Mesenchymal stem cell (in vitro differentiated cells and primary cell): ENCODE measurements around the gene TLCD2.

Experiments used
- DNase-seq: peaks from one replicate; pipeline ENCODE4 v3.0.0-alpha.2; 2013
- H2AFZ ChIP-seq: one replicate; pipeline ENCODE4 v1.6.1; 2013; ENCODE audit warnings: low read depth, mild to moderate bottlenecking, control low read depth, inconsistent platforms, low read length, moderate library complexity
- H2AK5ac ChIP-seq: 2 replicates; pipeline ENCODE4 v1.6.1; 2013; ENCODE audit warnings: low read length, moderate library complexity, mild to moderate bottlenecking, inconsistent platforms; ENCODE audit not compliant: severe bottlenecking
- H2BK120ac ChIP-seq: one replicate; pipeline ENCODE4 v1.6.1; 2013; ENCODE audit warnings: low read depth, mild to moderate bottlenecking, inconsistent platforms, low read length, moderate library complexity
- H2BK12ac ChIP-seq, 2 experiments: one replicate each; pipeline ENCODE4 v1.6.1; 2013; ENCODE audit warnings: inconsistent platforms in 2 of 2, low read length in 2 of 2, mild to moderate bottlenecking in 2 of 2, moderate library complexity in 2 of 2, control low read depth in 1 of 2
- H2BK15ac ChIP-seq: one replicate; pipeline ENCODE4 v1.6.1; 2013; ENCODE audit warnings: mild to moderate bottlenecking, low read depth, inconsistent platforms; ENCODE audit not compliant: poor library complexity, severe bottlenecking
- H2BK5ac ChIP-seq: 2 replicates; pipeline ENCODE4 v1.6.1; 2013; ENCODE audit warnings: low read depth, mild to moderate bottlenecking, low read length, control low read depth, inconsistent platforms; ENCODE audit not compliant: poor library complexity, severe bottlenecking
- H3K14ac ChIP-seq, 2 experiments: one replicate each; pipeline ENCODE4 v1.6.1; 2013; ENCODE audit warnings: inconsistent platforms in 2 of 2, low read length in 2 of 2, control low read depth in 1 of 2, mild to moderate bottlenecking in 1 of 2, moderate library complexity in 1 of 2
- H3K18ac ChIP-seq, 2 experiments: one replicate each; pipeline ENCODE4 v1.6.1; 2013; ENCODE audit warnings: inconsistent platforms in 2 of 2, low read length in 2 of 2, control low read depth in 1 of 2, low read depth in 1 of 2, mild to moderate bottlenecking in 1 of 2
- H3K23ac ChIP-seq, 2 experiments: one replicate each; pipeline ENCODE4 v1.6.1; 2013; ENCODE audit warnings: inconsistent platforms in 2 of 2, low read length in 2 of 2, mild to moderate bottlenecking in 2 of 2, moderate library complexity in 2 of 2, control low read depth in 1 of 2
- H3K27ac ChIP-seq: 2 replicates; pipeline ENCODE4 v1.5.1; 2013; ENCODE audit warnings: mild to moderate bottlenecking, moderate library complexity, low read length, control low read depth, inconsistent platforms; ENCODE audit not compliant: poor library complexity, severe bottlenecking
- H3K27me3 ChIP-seq, 2 experiments: 2 replicates each; pipeline versions ENCODE4 v1.6.1 to v1.7.0; 2013; ENCODE audit warnings: low read length in 2 of 2, mild to moderate bottlenecking in 2 of 2, moderate library complexity in 2 of 2, control low read depth in 1 of 2, inconsistent platforms in 1 of 2; ENCODE audit not compliant: control insufficient read depth in 1 of 2, insufficient read depth in 1 of 2
- H3K36me3 ChIP-seq, 2 experiments: 2 replicates each; pipeline versions ENCODE4 v1.6.1 to v1.7.0; 2013; ENCODE audit warnings: low read length in 2 of 2, control low read depth in 1 of 2, inconsistent platforms in 1 of 2, low read depth in 1 of 2, mild to moderate bottlenecking in 1 of 2; ENCODE audit not compliant: insufficient read depth in 2 of 2, control insufficient read depth in 1 of 2
- H3K4ac ChIP-seq, 2 experiments: one replicate each; pipeline ENCODE4 v1.6.1; 2013; ENCODE audit warnings: inconsistent platforms in 2 of 2, low read length in 2 of 2, mild to moderate bottlenecking in 2 of 2, moderate library complexity in 2 of 2, control low read depth in 1 of 2, low read depth in 1 of 2
- H3K4me1 ChIP-seq: 2 replicates; pipeline ENCODE4 v1.6.1; 2013; ENCODE audit warnings: low read depth, low read length, control low read depth; ENCODE audit not compliant: control insufficient read depth, insufficient read depth
- H3K4me2 ChIP-seq: 2 replicates; pipeline ENCODE4 v1.6.1; 2013; ENCODE audit warnings: low read length, mild to moderate bottlenecking, inconsistent platforms; ENCODE audit not compliant: poor library complexity, severe bottlenecking
- H3K4me3 ChIP-seq, 2 experiments: 2 replicates each; pipeline versions ENCODE4 v1.5.1 to v1.7.0; 2013; ENCODE audit warnings: low read length in 2 of 2, mild to moderate bottlenecking in 2 of 2, control low read depth in 1 of 2, low read depth in 1 of 2; ENCODE audit not compliant: insufficient read depth in 1 of 2
- H3K79me1 ChIP-seq: replicated peaks from 2 replicates; pipeline ENCODE4 v1.6.1; 2013; ENCODE audit warnings: mild to moderate bottlenecking, control low read depth, low read length, inconsistent platforms; ENCODE audit not compliant: poor library complexity, severe bottlenecking
- H3K9ac ChIP-seq: 2 replicates; pipeline ENCODE4 v1.7.0; 2013; ENCODE audit warnings: mild to moderate bottlenecking, low read length, moderate library complexity
- H3K9me3 ChIP-seq: 2 replicates; pipeline ENCODE4 v1.7.0; 2013; ENCODE audit warnings: mild to moderate bottlenecking, low read length; ENCODE audit not compliant: control insufficient read depth
- H4K8ac ChIP-seq: one replicate; pipeline ENCODE4 v1.6.1; 2013; ENCODE audit warnings: inconsistent platforms, mild to moderate bottlenecking, low read length, moderate library complexity
- H4K91ac ChIP-seq: one replicate; pipeline ENCODE4 v1.6.1; 2013; ENCODE audit warnings: mild to moderate bottlenecking, low read length, inconsistent platforms
- WGBS: methylation state at CpG from one replicate; pipeline ENCODE4 v1.1.7; 2013; ENCODE audit warnings: mixed read lengths; 5-methylcytosine and 5-hydroxymethylcytosine counted together

The TLCD2 gene

DNA sequence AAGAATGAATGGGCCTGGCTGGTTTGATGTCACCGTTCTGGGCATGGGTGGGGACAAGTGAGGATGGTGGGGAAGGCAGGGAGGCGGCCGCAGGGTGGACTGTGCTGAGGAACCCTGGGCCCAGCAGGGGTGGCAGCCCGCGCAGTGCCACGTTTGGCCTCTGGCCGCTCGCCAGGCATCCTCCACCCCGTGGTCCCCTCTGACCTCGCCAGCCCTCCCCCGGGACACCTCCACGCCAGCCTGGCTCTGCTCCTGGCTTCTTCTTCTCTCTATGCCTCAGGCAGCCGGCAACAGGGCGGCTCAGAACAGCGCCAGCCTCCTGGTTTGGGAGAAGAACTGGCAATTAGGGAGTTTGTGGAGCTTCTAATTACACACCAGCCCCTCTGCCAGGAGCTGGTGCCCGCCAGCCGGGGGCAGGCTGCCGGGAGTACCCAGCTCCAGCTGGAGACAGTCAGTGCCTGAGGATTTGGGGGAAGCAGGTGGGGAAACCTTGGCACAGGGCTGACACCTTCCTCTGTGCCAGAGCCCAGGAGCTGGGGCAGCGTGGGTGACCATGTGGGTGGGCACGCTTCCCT is 45.2 kb upstream of the TLCD2 start:
- Histone ChIP-seq H3K4me1 (peaks cover 28% of the 10 kb centered on the region), H3K18ac (peak overlapping the region in 1 of 2 experiments; percentile 58), H3K4me2 (no peak overlapping the region), H2BK120ac (no peak overlapping the region), H3K36me3 (no peaks in the 10 kb centered on the region), H2BK12ac (peak overlapping the region in 1 of 2 experiments; percentile 76), H3K79me1 (no peaks in the 10 kb centered on the region), H3K4me3 (no peak overlapping the region), H2BK15ac (no peak overlapping the region), H3K4ac (peak overlapping the region in 1 of 2 experiments; percentile 11), H4K91ac (peak overlapping the region; percentile 58), H2BK5ac (no peak overlapping the region), H3K27ac (no peak overlapping the region), H3K27me3 (no peaks in the 10 kb centered on the region), H3K14ac (no peak overlapping the region), H3K23ac (no peak overlapping the region), H4K8ac (peak overlapping the region; percentile 54), H2AFZ (no peak overlapping the region), H2AK5ac (no peak overlapping the region), H3K9ac (no peak overlapping the region), H3K9me3 (no peaks in the 10 kb centered on the region)
- DNase-seq, result no peak
- WGBS, result 89% methylated on average over 19 of the region's 20 CpGs

DNA sequence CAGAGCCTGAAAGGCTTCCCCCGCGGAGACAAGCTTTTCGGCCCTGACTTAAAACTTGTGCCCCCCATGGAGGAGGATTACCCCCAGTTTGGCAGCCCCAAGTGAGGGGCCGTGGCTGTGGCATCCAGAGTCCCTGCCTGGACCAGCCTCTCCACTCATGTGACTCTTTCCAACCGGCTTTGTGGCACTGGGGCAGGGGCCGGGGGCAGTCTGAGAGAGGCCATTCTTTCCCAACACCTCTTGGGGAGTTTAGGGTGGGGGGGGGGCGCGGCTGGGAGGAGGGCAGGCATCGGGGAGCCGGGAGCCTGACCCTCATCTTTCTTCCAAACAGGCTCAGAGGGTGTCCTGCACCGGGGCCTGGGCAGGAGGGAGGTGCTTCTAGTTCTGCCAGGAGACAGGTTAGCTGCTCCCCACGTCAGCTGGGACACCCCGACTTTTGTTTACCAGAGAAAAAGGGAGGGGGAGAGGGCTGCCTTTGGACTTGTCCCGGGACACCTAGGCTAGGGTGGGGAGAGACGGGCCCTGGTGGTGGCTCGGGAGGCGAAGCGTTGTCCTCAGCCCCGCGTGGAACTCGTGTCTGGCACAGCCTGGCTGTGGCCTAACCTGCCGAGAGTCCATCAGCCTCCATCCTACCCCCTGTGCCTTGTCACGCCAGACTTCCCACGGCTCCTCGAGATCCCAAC is 44.4 kb upstream of the TLCD2 start:
- H4K91ac ChIP-seq, result no peak overlapping the region
- no peak overlapping the region for H2BK120ac ChIP-seq
- no peaks in the 10 kb centered on the region for H3K36me3 ChIP-seq
- H3K9me3 ChIP-seq, result no peaks in the 10 kb centered on the region
- no peaks in the 10 kb centered on the region for H3K27me3 ChIP-seq
- H3K4me2 ChIP-seq, result no peak overlapping the region
- peak overlapping the region in 1 of 2 experiments; percentile 21 for H2BK12ac ChIP-seq
- H2BK15ac ChIP-seq, result peak overlapping the region; percentile 2
- peak overlapping the region in 1 of 2 experiments; percentile 18 for H3K18ac ChIP-seq
- peaks cover 28% of the 10 kb centered on the region for H3K4me1 ChIP-seq
- no peak overlapping the region for H3K9ac ChIP-seq
- H3K27ac ChIP-seq, result no peak overlapping the region
- no peak overlapping the region for H2BK5ac ChIP-seq
- H3K4me3 ChIP-seq, result no peak overlapping the region
- H2AFZ ChIP-seq, result no peak overlapping the region
- whole genome bisulfite sequencing, result 85% methylated on average over 24 of the region's 25 CpGs
- no peak overlapping the region for H3K23ac ChIP-seq
- H2AK5ac ChIP-seq, result no peak overlapping the region
- no peak for DNase-seq
- H3K79me1 ChIP-seq, result no peaks in the 10 kb centered on the region
- peak overlapping the region in 1 of 2 experiments; percentile 40 for H3K4ac ChIP-seq
- no peak overlapping the region for H4K8ac ChIP-seq
- H3K14ac ChIP-seq, result peak overlapping the region in 1 of 2 experiments; percentile 68

DNA sequence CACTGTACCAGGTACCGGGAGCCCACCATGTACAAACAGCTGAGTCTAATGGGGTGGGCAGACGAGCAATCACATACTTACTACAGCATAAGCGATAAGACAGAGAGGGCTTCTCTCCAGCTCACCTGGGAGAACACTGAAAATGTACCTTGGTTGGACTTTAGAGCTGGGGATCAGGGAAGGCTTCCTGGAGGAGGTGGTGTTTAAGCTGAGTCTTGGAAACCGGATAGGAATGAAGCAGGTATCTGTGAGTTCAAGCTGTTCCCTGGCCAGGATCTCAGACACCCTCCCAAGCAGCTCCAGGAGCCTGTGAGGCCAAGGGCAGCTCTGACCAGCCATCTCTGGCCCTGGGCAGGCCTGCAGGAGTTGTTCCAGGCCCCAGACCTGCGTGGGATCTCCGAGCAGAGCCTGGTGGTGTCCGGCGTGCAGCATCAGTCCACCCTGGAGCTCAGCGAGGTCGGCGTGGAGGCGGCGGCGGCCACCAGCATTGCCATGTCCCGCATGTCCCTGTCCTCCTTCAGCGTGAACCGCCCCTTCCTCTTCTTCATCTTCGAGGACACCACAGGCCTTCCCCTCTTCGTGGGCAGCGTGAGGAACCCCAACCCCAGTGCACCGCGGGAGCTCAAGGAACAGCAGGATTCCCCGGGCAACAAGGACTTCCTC is 43.7 kb upstream of the TLCD2 start:
- WGBS, result 87% methylated on average over 23 of the region's 23 CpGs
- Histone ChIP-seq H2BK15ac (peak overlapping the region; percentile 26), H2AFZ (no peak overlapping the region), H4K8ac (peak overlapping the region; percentile 46), H3K4me3 (peak overlapping the region in 1 of 2 experiments; percentile 6), H3K79me1 (no peaks in the 10 kb centered on the region), H3K4me1 (peaks cover 28% of the 10 kb centered on the region), H2BK120ac (no peak overlapping the region), H3K14ac (no peak overlapping the region), H3K9me3 (no peaks in the 10 kb centered on the region), H3K4ac (no peak overlapping the region), H2BK5ac (no peak overlapping the region), H4K91ac (peak overlapping the region; percentile 54), H3K4me2 (no peak overlapping the region), H3K27ac (no peak overlapping the region), H2BK12ac (peak overlapping the region; percentile 43 to 71), H3K36me3 (no peaks in the 10 kb centered on the region), H2AK5ac (no peak overlapping the region), H3K9ac (no peak overlapping the region), H3K18ac (peak overlapping the region in 1 of 2 experiments; percentile 74), H3K23ac (no peak overlapping the region), H3K27me3 (no peaks in the 10 kb centered on the region)
- DNase-seq, result no peak
